ENCODE data around the gene PLEKHM1.
"Not testable (repeated sequence)": the region's sequence is repeated elsewhere in the genome, so short reads cannot be mapped to it uniquely, and the experiment has no call there.

Gene PLEKHM1

DNA sequence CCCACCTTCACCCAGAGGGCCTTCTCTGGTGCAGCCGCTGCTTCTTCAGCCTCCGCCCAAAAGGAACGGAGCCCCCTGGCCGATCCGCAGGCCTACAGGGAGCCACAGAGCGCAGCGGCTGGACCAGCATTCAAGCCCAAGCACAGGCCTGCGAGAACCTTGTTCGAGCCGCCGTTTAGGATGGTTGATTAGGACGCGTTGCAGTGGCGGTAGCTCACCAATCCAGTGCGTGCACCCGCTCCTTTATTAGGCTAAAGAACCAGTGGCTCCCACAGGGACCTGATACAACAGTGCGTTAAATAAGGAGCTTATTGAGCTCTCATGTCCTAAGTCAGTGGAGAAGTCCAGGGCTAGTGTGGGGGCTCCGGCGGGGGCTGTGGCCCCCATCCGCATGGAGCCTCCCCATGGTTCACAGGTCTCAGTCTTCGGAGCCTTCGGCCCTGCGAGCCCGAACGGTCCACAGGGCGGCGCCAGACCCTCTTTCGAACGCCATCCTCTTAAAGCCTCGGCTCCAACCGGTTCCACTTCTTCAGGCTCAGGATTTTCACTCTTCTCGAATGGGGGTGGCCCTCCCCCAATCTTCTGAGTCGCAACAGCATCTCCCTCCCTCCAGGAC lies 10.7 kb upstream of the PLEKHM1 start:
- H4K8ac ChIP-seq (ENCODE audit: low read depth, low read length); H3K4ac ChIP-seq (ENCODE audit: low read depth, low read length); H4K12ac ChIP-seq (ENCODE audit: low read depth, low read length); H3K4me1 ChIP-seq (ENCODE audit: control insufficient read depth in 1 of 2, insufficient read depth in 2 of 2, low read length in 2 of 2); H3K36me3 ChIP-seq (ENCODE audit: control insufficient read depth in 1 of 2, insufficient read depth in 2 of 2, low read length in 2 of 2); H3K18ac ChIP-seq (ENCODE audit: low read length); H3K79me2 ChIP-seq (ENCODE audit: control insufficient read depth, insufficient read depth, low read length, poor library complexity); H3K4me3 ChIP-seq (ENCODE audit: low read depth, low read length); H4K91ac ChIP-seq (ENCODE audit: low read depth, low read length); H3K14ac ChIP-seq (ENCODE audit: low read length); H3K23ac ChIP-seq (ENCODE audit: low read length); H2AK5ac ChIP-seq (ENCODE audit: low read length); H3K79me1 ChIP-seq (ENCODE audit: low read length); H2BK120ac ChIP-seq (ENCODE audit: insufficient read depth, low read length, poor library complexity); H2BK5ac ChIP-seq (ENCODE audit: low read depth, low read length, poor library complexity); DNase-seq; H3K27ac ChIP-seq (ENCODE audit: low read depth, low read length); H2BK12ac ChIP-seq (ENCODE audit: low read length); H3K9me3 ChIP-seq (ENCODE audit: insufficient read depth, low read depth, low read length); H3K4me2 ChIP-seq (ENCODE audit: low read length); H3K9ac ChIP-seq (ENCODE audit: low read length); H3K27me3 ChIP-seq (ENCODE audit: insufficient read depth, low read length); H2AFZ ChIP-seq (ENCODE audit: insufficient read depth, low read length, poor library complexity): not testable (repeated sequence)
- no CpG with 5 or more reads among the region's 33 CpGs for WGBS (ENCODE audit: extremely low coverage, insufficient coverage, insufficient read length)

DNA sequence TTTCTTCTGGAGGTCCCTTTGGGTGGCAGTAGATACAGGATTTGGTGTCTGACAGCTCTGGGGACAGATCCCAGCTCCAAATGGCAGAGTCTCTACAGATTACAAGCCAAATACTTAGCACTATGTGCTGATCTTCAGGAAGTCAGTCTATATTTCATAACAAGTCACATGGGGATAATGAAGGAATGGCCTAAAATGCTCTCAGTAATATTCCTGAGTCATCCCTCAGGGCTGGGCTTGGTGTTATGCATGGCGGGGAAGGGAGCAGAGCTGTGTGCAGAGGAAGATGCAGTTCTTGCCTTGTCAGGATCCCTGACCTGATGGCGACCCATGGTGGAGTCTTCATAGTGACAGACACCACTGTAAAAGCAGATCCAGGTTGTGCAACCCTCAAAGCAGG lies 10.0 kb upstream of the PLEKHM1 start:
- H3K27me3 ChIP-seq (ENCODE audit: insufficient read depth, low read length); H3K4me3 ChIP-seq (ENCODE audit: low read depth, low read length); H3K18ac ChIP-seq (ENCODE audit: low read length); H3K36me3 ChIP-seq (ENCODE audit: control insufficient read depth in 1 of 2, insufficient read depth in 2 of 2, low read length in 2 of 2); H3K79me2 ChIP-seq (ENCODE audit: control insufficient read depth, insufficient read depth, low read length, poor library complexity); H3K9me3 ChIP-seq (ENCODE audit: insufficient read depth, low read depth, low read length); H4K12ac ChIP-seq (ENCODE audit: low read depth, low read length); H2AK5ac ChIP-seq (ENCODE audit: low read length); H3K27ac ChIP-seq (ENCODE audit: low read depth, low read length); H3K23ac ChIP-seq (ENCODE audit: low read length); H2BK12ac ChIP-seq (ENCODE audit: low read length); H3K9ac ChIP-seq (ENCODE audit: low read length); H3K4me2 ChIP-seq (ENCODE audit: low read length); DNase-seq; H2BK5ac ChIP-seq (ENCODE audit: low read depth, low read length, poor library complexity); H3K14ac ChIP-seq (ENCODE audit: low read length); H3K4me1 ChIP-seq (ENCODE audit: control insufficient read depth in 1 of 2, insufficient read depth in 2 of 2, low read length in 2 of 2); H3K79me1 ChIP-seq (ENCODE audit: low read length); H4K8ac ChIP-seq (ENCODE audit: low read depth, low read length); H4K91ac ChIP-seq (ENCODE audit: low read depth, low read length); H2BK120ac ChIP-seq (ENCODE audit: insufficient read depth, low read length, poor library complexity); H3K4ac ChIP-seq (ENCODE audit: low read depth, low read length); H2AFZ ChIP-seq (ENCODE audit: insufficient read depth, low read length, poor library complexity): not testable (repeated sequence)
- WGBS (ENCODE audit: extremely low coverage, insufficient coverage, insufficient read length): no CpG with 5 or more reads among the region's 2 CpGs

DNA sequence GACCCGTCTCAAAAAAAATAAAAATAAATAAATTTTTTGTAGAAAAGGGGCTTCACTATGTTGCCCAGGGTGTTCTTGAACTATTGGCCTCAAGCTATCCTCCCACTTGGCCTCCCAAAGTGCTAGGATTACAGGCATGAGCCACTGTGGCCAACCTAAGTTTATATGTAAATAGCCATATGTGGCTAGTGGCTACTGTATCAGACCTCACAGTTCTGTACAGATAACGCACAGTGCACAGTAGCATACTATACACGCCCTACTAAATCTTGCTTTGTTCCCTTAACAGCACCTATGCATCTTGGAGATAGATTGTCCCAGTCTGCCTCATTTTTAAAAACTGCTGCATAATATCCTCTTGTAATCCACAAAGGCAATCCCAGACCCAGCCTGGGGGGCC lies 8.7 kb upstream of the PLEKHM1 start:
- not testable (repeated sequence) for H2BK12ac ChIP-seq (ENCODE audit: low read length); H2AK5ac ChIP-seq (ENCODE audit: low read length); H3K23ac ChIP-seq (ENCODE audit: low read length); H3K36me3 ChIP-seq (ENCODE audit: control insufficient read depth in 1 of 2, insufficient read depth in 2 of 2, low read length in 2 of 2); H4K91ac ChIP-seq (ENCODE audit: low read depth, low read length); H3K4ac ChIP-seq (ENCODE audit: low read depth, low read length); H2BK5ac ChIP-seq (ENCODE audit: low read depth, low read length, poor library complexity); H3K4me3 ChIP-seq (ENCODE audit: low read depth, low read length); H3K9me3 ChIP-seq (ENCODE audit: insufficient read depth, low read depth, low read length); H4K8ac ChIP-seq (ENCODE audit: low read depth, low read length); H3K4me2 ChIP-seq (ENCODE audit: low read length); H3K27me3 ChIP-seq (ENCODE audit: insufficient read depth, low read length); H3K79me2 ChIP-seq (ENCODE audit: control insufficient read depth, insufficient read depth, low read length, poor library complexity); H3K27ac ChIP-seq (ENCODE audit: low read depth, low read length); H3K14ac ChIP-seq (ENCODE audit: low read length); H4K12ac ChIP-seq (ENCODE audit: low read depth, low read length); H2AFZ ChIP-seq (ENCODE audit: insufficient read depth, low read length, poor library complexity); H3K18ac ChIP-seq (ENCODE audit: low read length); H3K79me1 ChIP-seq (ENCODE audit: low read length); H3K4me1 ChIP-seq (ENCODE audit: control insufficient read depth in 1 of 2, insufficient read depth in 2 of 2, low read length in 2 of 2); H3K9ac ChIP-seq (ENCODE audit: low read length); DNase-seq; H2BK120ac ChIP-seq (ENCODE audit: insufficient read depth, low read length, poor library complexity)
- no CpG with 5 or more reads among the region's 3 CpGs for WGBS (ENCODE audit: extremely low coverage, insufficient coverage, insufficient read length)

DNA sequence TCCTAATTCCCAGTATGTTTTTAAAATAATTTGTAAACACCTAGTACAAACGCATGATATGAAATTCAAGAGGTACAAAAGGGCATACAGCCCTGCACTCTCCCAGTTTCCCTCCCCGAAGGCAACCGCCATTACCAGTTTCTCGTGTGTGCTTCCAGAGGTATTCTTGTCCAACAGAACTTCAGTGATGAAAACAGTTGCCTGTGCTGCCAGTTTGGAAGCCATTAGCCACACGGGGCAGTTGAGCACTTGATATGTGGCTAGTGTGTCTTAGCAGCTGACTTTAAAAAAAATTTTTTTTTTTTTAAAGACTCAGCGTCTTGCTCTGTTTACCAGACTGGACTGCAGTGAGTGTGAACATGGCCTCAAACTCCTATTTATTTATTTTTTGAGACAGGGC lies 7.9 kb upstream of the PLEKHM1 start:
- not testable (repeated sequence) for H2BK12ac ChIP-seq (ENCODE audit: low read length); H2BK5ac ChIP-seq (ENCODE audit: low read depth, low read length, poor library complexity); H3K36me3 ChIP-seq (ENCODE audit: control insufficient read depth in 1 of 2, insufficient read depth in 2 of 2, low read length in 2 of 2); H3K4me2 ChIP-seq (ENCODE audit: low read length); H3K18ac ChIP-seq (ENCODE audit: low read length); H3K79me1 ChIP-seq (ENCODE audit: low read length); H3K14ac ChIP-seq (ENCODE audit: low read length); H4K91ac ChIP-seq (ENCODE audit: low read depth, low read length); H3K9ac ChIP-seq (ENCODE audit: low read length); H3K79me2 ChIP-seq (ENCODE audit: control insufficient read depth, insufficient read depth, low read length, poor library complexity); H3K27ac ChIP-seq (ENCODE audit: low read depth, low read length); H3K23ac ChIP-seq (ENCODE audit: low read length); H4K12ac ChIP-seq (ENCODE audit: low read depth, low read length); H2AFZ ChIP-seq (ENCODE audit: insufficient read depth, low read length, poor library complexity); H2AK5ac ChIP-seq (ENCODE audit: low read length); H3K4me1 ChIP-seq (ENCODE audit: control insufficient read depth in 1 of 2, insufficient read depth in 2 of 2, low read length in 2 of 2); DNase-seq; H2BK120ac ChIP-seq (ENCODE audit: insufficient read depth, low read length, poor library complexity); H4K8ac ChIP-seq (ENCODE audit: low read depth, low read length); H3K9me3 ChIP-seq (ENCODE audit: insufficient read depth, low read depth, low read length); H3K4ac ChIP-seq (ENCODE audit: low read depth, low read length); H3K4me3 ChIP-seq (ENCODE audit: low read depth, low read length); H3K27me3 ChIP-seq (ENCODE audit: insufficient read depth, low read length)
- WGBS (ENCODE audit: extremely low coverage, insufficient coverage, insufficient read length): no CpG with 5 or more reads among the region's 6 CpGs

Measured in trophoblast cell (in vitro differentiated cells and primary cell).